ENCODE results near the gene FARS2. TPM values are rescaled to one million over a fixed set of nuclear protein-coding genes. Genes with fewer than 3 reads are reported as not detected.

The FARS2 gene
- total and polyA plus RNA-seq, 9 of the 15 experiments (the other 6 are each of a cell fraction or from before 2014, with no cell fraction given), result 16.5 to 62.2 (median 27.0) TPM

GRCh38 chr6:5486214-5486613 is 224.9 kb downstream of the FARS2 start:
- FAIRE-seq (no peak), ATAC-seq (no peak), DNase-seq (ENCODE audit: extremely low read depth in 1 of 4, low spot score in 3 of 4) (no peak)
- Histone ChIP-seq H2AFZ (ENCODE audit: low read depth, low read length) (no peak overlapping the region), H3K9me1 (ENCODE audit: control insufficient read depth, insufficient read depth, low read length) (no peaks in the 10 kb centered on the region), H3K4me3 (no peak overlapping the region), H3K4me1 (replicated peaks in 1 of 2; ENCODE audit: control insufficient read depth in 2 of 2, insufficient read depth in 2 of 2, low read length in 2 of 2) (no peaks in the 10 kb centered on the region), H3K79me2 (ENCODE audit: control insufficient read depth, insufficient read depth, low read length) (no peaks in the 10 kb centered on the region), H3K36me3 (ENCODE audit: control insufficient read depth, insufficient read depth, low read length) (no peaks in the 10 kb centered on the region), H3K27me3 (ENCODE audit: control insufficient read depth in 2 of 2, insufficient read depth in 2 of 2, low read length in 2 of 2) (no peaks in the 10 kb centered on the region), H3K27ac (ENCODE audit: extremely low read depth, low read depth, low read length) (no peak overlapping the region), H3K4me2 (ENCODE audit: insufficient read depth, low read length) (no peak overlapping the region), H4K20me1 (replicated peaks; ENCODE audit: control insufficient read depth, insufficient read depth, low read length) (no peaks in the 10 kb centered on the region), H3K9me3 (replicated peaks; ENCODE audit: control insufficient read depth, insufficient read depth, low read depth, low read length) (no peaks in the 10 kb centered on the region), H3K9ac (ENCODE audit: insufficient read depth in 1 of 2, low read depth in 2 of 2, low read length in 2 of 2) (no peak overlapping the region)
- CTCF ChIA-PET (ENCODE audit: low intra/inter-chr PET ratio), result no interaction called here
- no TSS peak for BruUV-seq (replicated peaks)
- POLR2A ChIA-PET, result interaction anchor here (0.8 to 0.9 kb wide), 2 partner anchors 971 to 1951 kb away, joined by 3 read pairs; no protein-coding TSS in a partner anchor
- TF ChIP-seq ZBED1 (IDR thresholded peaks at IDR 0.05) (no peak), FUS (optimal IDR thresholded peaks at IDR 0.05; ENCODE audit: low read depth, low read length) (no peak), PURB (CRISPR knock-in tag; IDR thresholded peaks at IDR 0.05; ENCODE audit: low read depth) (no peak), TBL1XR1 (IDR thresholded peaks at IDR 0.05; ENCODE audit: low read length in 2 of 2) (no peak), NR1H2 (CRISPR knock-in tag; IDR thresholded peaks at IDR 0.05) (no peak), ZNF696 (CRISPR knock-in tag; conservative IDR thresholded peaks at IDR 0.05) (no peak), ETV5 (CRISPR knock-in tag; IDR thresholded peaks at IDR 0.05; ENCODE audit: low read depth) (no peak), ZNF511 (CRISPR knock-in tag; IDR thresholded peaks at IDR 0.05) (no peak), PHB (CRISPR knock-in tag; IDR thresholded peaks at IDR 0.05) (no peak), EP400 (IDR thresholded peaks at IDR 0.05) (no peak)
- TF ChIP-seq, protein P1, sequence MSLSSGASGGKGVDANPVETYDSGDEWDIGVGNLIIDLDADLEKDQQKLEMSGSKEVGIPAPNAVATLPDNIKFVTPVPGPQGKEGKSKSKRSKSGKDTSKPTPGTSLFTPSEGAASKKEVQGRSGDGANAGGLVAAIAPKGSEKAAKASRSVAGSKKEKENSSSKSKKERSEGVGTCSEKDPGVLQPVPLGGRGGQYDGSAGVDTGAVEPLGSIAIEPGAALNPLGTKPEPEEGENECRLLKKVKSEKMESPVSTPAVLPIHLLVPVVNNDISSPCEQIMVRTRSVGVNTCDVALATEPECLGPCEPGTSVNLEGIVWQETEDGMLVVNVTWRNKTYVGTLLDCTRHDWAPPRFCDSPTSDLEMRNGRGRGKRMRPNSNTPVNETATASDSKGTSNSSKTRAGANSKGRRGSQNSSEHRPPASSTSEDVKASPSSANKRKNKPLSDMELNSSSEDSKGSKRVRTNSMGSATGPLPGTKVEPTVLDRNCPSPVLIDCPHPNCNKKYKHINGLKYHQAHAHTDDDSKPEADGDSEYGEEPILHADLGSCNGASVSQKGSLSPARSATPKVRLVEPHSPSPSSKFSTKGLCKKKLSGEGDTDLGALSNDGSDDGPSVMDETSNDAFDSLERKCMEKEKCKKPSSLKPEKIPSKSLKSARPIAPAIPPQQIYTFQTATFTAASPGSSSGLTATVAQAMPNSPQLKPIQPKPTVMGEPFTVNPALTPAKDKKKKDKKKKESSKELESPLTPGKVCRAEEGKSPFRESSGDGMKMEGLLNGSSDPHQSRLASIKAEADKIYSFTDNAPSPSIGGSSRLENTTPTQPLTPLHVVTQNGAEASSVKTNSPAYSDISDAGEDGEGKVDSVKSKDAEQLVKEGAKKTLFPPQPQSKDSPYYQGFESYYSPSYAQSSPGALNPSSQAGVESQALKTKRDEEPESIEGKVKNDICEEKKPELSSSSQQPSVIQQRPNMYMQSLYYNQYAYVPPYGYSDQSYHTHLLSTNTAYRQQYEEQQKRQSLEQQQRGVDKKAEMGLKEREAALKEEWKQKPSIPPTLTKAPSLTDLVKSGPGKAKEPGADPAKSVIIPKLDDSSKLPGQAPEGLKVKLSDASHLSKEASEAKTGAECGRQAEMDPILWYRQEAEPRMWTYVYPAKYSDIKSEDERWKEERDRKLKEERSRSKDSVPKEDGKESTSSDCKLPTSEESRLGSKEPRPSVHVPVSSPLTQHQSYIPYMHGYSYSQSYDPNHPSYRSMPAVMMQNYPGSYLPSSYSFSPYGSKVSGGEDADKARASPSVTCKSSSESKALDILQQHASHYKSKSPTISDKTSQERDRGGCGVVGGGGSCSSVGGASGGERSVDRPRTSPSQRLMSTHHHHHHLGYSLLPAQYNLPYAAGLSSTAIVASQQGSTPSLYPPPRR (CRISPR knock-in tag; IDR thresholded peaks at IDR 0.05; ENCODE audit: borderline replicate concordance), result no peak
- intact Hi-C loops (cut with micrococcal nuclease) (no loop called here), in situ Hi-C loops (cut with MboI) (no loop called here)
- WGBS (ENCODE audit: insufficient coverage, low coverage, missing lambda C conversion rate), result 0% methylated on average over 2 of the region's 2 CpGs
